Ascending aorta (tissue), 2 donors: ENCODE measurements around the gene FREY1. TPM values are rescaled to one million over a fixed set of nuclear protein-coding genes. Genes with fewer than 3 reads are reported as not detected.

ENCODE experiments used
- DNase-seq, 2 donors: peaks; one replicate each; pipeline ENCODE4 v3.0.0-alpha.2; 2019; ENCODE audit warnings: low spot score in 2 of 2
- H3K27ac ChIP-seq, 2 donors: fragments of 200-600 bp; sonication (generic); one replicate each; pipeline ENCODE4 v1.5.1; 2016 to 2017; ENCODE audit warnings: mild to moderate bottlenecking in 1 of 2
- H3K27me3 ChIP-seq: fragments of 200-600 bp; sonication (generic); one replicate; pipeline ENCODE4 v1.5.1; 2017
- H3K36me3 ChIP-seq, 2 donors: fragments of 200-600 bp; sonication (generic); one replicate each; pipeline ENCODE4 v1.5.1; 2016
- H3K4me1 ChIP-seq, 2 donors: fragments of 200-600 bp; sonication (generic); one replicate each; pipeline ENCODE4 v1.5.1; 2016 to 2017; ENCODE audit warnings: mild to moderate bottlenecking in 1 of 2
- H3K4me3 ChIP-seq, 2 donors: fragments of 200-600 bp; sonication (generic); one replicate each; pipeline ENCODE4 v1.5.1; 2016 to 2017; ENCODE audit warnings: mild to moderate bottlenecking in 1 of 2
- H3K9me3 ChIP-seq, 2 donors: fragments of 200-600 bp; sonication (generic); one replicate each; pipeline ENCODE4 v1.5.1; 2016
- intact Hi-C: fragments of 100-400 bp; cut with DNase I; formaldehyde crosslinking; loops from one replicate; pipeline ENCODE4 v1.15.1; 2023
- total RNA-seq: library from RNA; depleted of rRNA; stranded (reverse); fragments of >200 nt; gene quantifications from one replicate; pipeline ENCODE4 v1.1.0, GENCODE V29; 2016
- TF ChIP-seq, protein P1 (sequence below), 3 experiments: fragments of 200-600 bp in 2 of 3; fragments of 450-650 bp in 1 of 3; sonication (generic) in 2 of 3; IDR thresholded peaks; one replicate each; pipeline ENCODE4 v1.5.1; 2016 to 2019; ENCODE audit warnings: antibody characterized with exemption in 3 of 3, mild to moderate bottlenecking in 1 of 3, moderate library complexity in 1 of 3

Gene FREY1, protein sequence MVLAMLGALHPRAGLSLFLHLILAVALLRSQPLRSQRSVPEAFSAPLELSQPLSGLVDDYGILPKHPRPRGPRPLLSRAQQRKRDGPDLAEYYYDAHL
- not detected for total RNA-seq

DNA sequence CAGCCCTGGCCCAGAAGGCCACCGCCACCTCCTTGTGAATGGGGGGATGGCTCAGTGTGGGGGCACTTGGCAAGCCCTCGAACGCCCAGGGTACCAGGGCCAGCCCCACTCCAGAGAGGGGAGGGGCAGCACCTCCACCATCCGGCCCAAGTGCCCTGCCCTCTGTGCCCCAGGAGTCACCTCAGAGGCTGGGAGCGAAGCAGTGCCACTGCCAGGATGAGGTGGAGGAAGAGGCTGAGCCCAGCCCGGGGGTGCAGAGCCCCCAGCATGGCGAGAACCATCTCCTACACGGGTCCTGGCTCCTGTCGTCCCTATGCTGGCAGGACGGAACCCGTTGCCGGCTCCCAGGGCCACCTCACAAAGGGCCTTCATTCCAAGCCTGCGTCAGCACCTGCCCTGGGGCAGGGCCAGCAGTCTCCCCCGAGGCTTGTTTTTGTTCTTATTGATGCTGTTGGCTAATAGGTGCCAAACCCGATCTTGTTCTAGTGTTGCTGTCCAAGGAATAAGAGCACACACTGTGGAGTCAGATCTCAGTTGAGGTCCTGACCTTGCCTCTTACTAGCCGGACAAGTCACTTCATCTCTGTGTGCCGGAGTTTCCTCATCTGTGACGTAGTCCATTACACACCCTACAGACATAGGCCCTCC, at the start of gene FREY1:
TSS of gene FREY1 (minus strand) at position 307 of the 647 bp plus-strand sequence. CDS start at position 281, 26 bp downstream.
- no peaks in the 10 kb centered on the region for H3K27me3 ChIP-seq
- no peaks in the 10 kb centered on the region for H3K4me1 ChIP-seq
- H3K9me3 ChIP-seq: no peaks in the 10 kb centered on the region
- no peak for DNase-seq
- TF ChIP-seq, protein P1, sequence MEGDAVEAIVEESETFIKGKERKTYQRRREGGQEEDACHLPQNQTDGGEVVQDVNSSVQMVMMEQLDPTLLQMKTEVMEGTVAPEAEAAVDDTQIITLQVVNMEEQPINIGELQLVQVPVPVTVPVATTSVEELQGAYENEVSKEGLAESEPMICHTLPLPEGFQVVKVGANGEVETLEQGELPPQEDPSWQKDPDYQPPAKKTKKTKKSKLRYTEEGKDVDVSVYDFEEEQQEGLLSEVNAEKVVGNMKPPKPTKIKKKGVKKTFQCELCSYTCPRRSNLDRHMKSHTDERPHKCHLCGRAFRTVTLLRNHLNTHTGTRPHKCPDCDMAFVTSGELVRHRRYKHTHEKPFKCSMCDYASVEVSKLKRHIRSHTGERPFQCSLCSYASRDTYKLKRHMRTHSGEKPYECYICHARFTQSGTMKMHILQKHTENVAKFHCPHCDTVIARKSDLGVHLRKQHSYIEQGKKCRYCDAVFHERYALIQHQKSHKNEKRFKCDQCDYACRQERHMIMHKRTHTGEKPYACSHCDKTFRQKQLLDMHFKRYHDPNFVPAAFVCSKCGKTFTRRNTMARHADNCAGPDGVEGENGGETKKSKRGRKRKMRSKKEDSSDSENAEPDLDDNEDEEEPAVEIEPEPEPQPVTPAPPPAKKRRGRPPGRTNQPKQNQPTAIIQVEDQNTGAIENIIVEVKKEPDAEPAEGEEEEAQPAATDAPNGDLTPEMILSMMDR (IDR thresholded peaks at IDR 0.05): no peak
- intact Hi-C loops: no loop called here
- H3K27ac ChIP-seq: no peak within 1 kb of the TSS
- peaks cover 28 to 38% of the 10 kb centered on the region in 2 donors for H3K36me3 ChIP-seq
- H3K4me3 ChIP-seq: no peak within 1 kb of the TSS

- Histone ChIP-seq H3K4me1 (no peaks in the 10 kb centered on the region), H3K36me3 (peaks cover 40 to 85% of the 10 kb centered on the region in 2 donors), H3K27ac (no peak overlapping the region), H3K9me3 (no peaks in the 10 kb centered on the region), H3K27me3 (no peaks in the 10 kb centered on the region), H3K4me3 (no peak overlapping the region)
- intact Hi-C loops: no loop called here
- no peak for DNase-seq
- TF ChIP-seq, protein P1 (IDR thresholded peaks at IDR 0.05): no peak
Measured at GRCh38 chr11:45949992-45950407, 42.9 kb upstream of the FREY1 start.

DNA sequence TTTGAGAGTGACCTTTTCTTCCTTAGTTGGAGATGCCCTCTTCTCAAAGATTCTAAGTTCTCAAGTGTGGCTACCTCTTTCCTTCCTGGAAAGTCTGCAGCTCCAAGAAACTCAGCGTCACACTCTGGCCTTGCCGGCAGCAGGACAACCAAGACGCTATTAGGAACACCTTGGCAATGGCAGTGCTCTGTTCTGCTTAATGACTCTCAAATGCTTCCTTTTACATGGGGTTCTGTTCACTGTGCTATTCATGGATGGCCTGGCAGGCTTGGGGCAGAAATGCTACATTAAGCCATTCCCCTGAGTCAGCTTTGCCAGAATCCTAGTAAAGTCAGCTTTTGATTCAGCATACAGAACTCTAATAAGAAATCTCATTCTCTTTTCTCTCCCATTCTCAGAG, 41.3 kb upstream of the FREY1 start:
- intact Hi-C loops: no loop called here
- Histone ChIP-seq H3K36me3 (peaks cover 51 to 91% of the 10 kb centered on the region in 2 donors), H3K27ac (no peak overlapping the region), H3K4me1 (no peaks in the 10 kb centered on the region), H3K27me3 (no peaks in the 10 kb centered on the region), H3K9me3 (no peaks in the 10 kb centered on the region), H3K4me3 (no peak overlapping the region)
- TF ChIP-seq, protein P1 (IDR thresholded peaks at IDR 0.05): no peak
- DNase-seq: no peak

DNA sequence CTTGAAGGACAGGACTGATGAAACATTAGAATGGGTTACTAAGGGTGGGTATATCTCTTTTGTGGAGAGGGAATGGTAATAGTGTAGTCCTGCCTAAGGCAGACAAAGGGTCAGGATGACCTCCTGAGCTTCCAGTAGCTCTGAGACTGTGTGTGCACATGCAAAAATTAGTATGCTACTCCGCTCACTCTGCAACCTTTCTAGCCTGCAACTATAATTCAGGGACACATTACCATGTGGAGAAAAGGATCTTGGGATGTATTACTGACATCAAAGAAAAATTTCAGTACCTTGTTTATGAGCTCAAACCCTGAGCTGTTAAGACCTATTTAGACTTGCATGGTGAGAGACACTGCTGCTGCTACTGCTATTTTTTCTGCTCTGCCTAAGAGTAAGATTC, 40.8 kb upstream of the FREY1 start:
- Histone ChIP-seq H3K4me3 (no peak overlapping the region), H3K27ac (no peak overlapping the region), H3K4me1 (no peaks in the 10 kb centered on the region), H3K27me3 (no peaks in the 10 kb centered on the region), H3K9me3 (no peaks in the 10 kb centered on the region), H3K36me3 (peaks cover 52 to 90% of the 10 kb centered on the region in 2 donors)
- TF ChIP-seq, protein P1 (IDR thresholded peaks at IDR 0.05): no peak
- no peak for DNase-seq
- intact Hi-C loops: no loop called here

GRCh38 chr11:45945397-45945999, 38.4 kb upstream of the FREY1 start:
- H3K27me3 ChIP-seq: no peaks in the 10 kb centered on the region
- H3K4me1 ChIP-seq: no peaks in the 10 kb centered on the region
- peaks cover 55 to 91% of the 10 kb centered on the region in 2 donors for H3K36me3 ChIP-seq
- H3K9me3 ChIP-seq: no peaks in the 10 kb centered on the region
- no peak for DNase-seq
- no peak overlapping the region for H3K4me3 ChIP-seq
- no peak overlapping the region for H3K27ac ChIP-seq
- TF ChIP-seq, protein P1 (IDR thresholded peaks at IDR 0.05): no peak
- intact Hi-C loops: no loop called here
